ACHN (cell line): Measurements from ENCODE around the gene PRPF18.

Experiments used
- DNase-seq: peaks from one replicate; pipeline ENCODE4 v3.0.0-alpha.2; 2015
- in situ Hi-C: cut with HindIII; loops from 2 replicates; pipeline ENCODE4 v1.10.0; 2017; ENCODE audit warnings: low sequenced_read_pairs, low pct_ligation_motif_present, low pct_unique_long_range_greater_than_20kb

The PRPF18 gene

DNA sequence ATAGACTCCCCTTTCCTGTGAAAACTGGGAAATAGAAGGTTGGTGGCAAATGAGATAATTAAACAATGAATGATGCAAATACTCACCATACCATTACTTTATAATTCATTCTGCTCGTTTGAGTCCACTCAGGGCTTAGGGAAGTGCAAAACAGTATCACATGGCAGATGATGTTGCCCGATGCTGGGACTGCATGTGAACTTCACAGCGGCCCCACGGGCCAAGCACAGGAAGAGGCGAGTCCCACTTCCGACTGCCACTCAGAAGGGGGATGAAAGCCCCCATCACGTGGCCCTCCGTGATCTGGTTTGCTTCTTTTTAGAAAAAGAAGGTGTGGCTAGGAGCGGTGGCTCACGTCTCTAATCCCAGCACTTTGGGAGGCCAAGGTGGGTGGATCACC, 71.5 kb downstream of the PRPF18 start:
- in situ Hi-C loops = no loop called here
- no peak for DNase-seq

DNA sequence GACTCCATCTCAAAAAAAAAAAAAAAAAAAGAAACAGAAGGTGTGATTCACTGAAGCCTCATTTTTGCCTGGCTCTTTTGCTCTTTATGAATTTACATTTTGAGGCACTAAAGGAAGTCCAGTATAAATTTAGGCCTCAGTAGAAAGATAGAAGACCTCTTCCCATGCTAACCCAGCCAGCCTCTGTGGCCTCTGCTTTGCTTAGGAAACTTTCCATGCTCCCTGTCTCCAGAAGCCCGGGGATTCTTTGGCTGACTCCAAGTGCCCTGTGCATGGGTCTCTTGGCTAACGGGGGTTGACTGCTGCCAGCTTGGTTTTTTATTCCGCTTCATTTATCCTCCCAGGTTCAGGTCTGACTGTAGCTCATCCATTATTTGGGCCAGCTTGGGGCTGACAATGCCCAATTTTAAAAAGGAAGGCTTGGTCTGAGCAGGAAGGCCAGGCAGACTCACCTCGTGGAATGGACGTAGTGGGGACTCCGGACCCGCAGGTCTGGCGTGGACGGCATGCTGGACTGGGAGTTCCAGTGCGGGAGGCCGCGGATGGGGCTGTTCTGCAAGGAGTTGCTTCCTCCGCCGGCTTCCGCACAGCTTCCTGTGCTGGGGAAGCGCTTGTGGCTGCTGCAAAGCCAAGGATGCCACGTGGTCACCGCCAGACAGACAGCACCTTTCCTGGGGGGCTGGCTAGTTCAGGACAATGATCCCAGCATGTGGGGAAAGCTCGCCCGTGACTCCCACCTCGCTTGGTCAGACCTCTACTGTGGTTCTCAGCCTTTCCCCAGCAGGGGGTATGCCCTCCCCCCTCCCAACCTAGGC, 72.3 kb downstream of the PRPF18 start:
- DNase-seq = no peak
- in situ Hi-C loops = no loop called here

DNA sequence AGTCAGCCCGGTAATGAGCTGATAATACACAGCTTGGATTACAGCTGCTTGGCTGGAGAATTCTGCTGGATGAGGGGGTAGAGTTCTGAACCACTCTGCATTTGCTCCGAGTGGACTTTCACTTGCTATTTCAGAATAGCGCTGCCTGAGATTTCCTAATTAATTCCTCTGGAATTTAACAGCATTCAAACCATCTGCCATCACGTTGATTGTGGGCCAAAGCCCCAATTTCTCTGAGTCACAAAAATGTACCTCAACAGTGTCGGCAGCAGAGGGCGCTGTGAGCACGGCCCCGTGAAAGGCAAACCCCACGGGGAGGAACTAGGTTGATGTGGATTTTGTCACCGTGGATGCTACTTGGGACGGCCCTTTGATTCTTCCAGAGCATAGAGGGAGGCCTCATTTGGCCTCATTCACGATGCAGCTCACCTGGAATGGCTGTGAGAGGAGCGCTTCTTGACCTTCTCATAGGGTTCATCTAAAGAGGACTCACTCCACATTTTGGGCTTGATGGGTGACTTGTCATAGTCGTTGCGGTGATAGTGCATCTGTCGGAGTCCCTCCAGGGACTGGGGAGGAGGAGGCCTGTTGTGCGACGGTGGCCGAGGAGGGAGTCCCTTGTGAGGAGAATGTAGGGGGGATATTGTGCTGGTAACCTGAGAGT, 73.3 kb downstream of the PRPF18 start:
- peak; percentile 34 for DNase-seq

DNA sequence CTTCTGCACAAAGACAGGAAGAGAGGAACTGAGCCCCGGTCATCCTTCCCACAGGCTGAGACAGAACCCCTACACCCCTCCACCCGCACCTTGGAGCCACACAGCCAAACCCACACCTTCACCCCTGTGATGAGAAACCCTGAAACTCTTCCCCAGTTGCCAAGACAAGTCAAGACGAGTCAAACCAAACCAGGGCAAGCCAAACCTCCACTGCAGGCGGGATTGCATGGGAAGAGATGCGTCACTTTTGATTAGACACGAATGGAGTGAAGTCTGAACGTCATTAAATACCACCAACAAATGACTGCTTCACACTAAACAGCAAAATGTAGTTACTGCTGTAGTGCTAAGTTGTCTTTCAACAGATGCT, 73.8 kb downstream of the PRPF18 start:
- DNase-seq = no peak
- in situ Hi-C loops = no loop called here

More for the DNA sequence above, 73.3 kb downstream of the PRPF18 start:
- in situ Hi-C loops = no loop called here

DNA sequence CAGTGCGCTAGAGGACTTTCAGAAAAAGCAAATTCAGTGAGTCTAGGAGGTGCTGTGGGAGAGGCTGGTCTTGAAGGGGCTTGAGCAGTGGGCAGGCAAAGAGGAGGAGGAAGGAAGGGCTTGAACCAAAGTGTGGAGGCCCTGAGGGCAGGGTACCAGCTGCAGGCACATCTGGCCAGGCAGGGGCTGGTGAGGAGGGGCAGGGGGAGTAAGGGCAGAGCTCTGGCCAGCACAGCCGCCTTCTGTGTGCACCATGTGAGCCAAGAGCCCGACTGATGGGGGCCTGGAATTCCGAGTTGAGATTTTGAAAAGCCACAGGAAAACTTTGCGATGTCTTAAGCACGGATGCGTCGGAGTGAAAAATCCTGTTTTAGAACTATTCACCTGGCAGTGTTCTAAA, 74.5 kb downstream of the PRPF18 start:
- DNase-seq = no peak
- in situ Hi-C loops = no loop called here

DNA sequence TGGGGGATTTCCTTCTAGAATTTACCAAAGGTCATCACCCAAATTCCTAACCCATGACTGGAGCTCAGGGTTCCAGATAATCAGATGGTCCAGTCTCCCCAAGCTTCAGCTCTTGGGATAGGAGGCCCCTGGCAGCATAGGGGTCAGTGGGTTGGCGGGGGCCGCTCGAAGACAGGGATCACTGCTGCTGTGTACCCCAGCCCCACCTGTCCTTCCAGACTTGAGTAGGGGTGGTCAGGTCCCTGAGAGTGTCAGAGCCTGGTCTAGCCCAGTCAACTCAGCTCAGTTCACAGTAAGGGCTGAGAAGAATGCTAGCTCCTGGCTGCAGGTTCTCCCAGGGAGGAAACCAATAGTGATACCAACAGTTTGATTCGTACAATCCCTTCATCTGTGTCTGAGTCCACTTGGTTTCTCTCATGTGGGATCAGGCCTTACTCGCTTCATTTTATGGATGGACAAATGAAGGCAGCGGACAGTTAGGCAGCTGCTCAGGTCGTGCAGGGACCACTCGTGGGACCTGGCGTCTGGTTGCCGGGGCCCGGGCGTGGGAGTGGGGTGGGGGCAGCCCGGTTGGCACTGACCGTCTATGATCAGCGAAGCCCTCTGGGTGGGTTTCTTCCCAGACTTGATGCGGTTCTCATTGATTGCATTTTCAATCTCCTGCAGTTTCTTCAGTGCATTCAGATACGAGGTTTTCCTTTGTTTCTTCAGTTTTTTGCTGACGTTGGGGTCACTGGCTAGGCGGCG, 78.9 kb downstream of the PRPF18 start:
- in situ Hi-C loops = no loop called here
- no peak for DNase-seq

DNA sequence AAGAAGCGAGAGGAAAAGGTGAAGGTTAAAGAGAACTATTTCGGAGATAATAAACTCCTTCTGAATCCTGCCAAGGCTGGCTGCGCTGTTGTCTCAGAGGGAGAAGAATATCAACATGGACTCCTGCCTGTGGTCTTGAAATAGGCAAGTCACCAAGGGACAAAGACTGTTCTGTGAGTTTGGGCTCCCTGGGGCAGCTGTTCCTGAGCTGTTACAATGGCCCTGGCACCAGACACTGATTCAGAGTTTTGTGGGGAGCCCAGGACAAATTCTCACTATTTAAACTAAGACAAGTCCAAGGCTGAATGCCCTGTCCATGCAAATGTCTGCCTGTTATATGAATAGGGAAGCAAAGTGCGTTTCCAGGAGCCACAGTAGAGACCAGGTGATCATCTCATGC, 81.4 kb downstream of the PRPF18 start:
- in situ Hi-C loops = no loop called here
- no peak for DNase-seq

DNA sequence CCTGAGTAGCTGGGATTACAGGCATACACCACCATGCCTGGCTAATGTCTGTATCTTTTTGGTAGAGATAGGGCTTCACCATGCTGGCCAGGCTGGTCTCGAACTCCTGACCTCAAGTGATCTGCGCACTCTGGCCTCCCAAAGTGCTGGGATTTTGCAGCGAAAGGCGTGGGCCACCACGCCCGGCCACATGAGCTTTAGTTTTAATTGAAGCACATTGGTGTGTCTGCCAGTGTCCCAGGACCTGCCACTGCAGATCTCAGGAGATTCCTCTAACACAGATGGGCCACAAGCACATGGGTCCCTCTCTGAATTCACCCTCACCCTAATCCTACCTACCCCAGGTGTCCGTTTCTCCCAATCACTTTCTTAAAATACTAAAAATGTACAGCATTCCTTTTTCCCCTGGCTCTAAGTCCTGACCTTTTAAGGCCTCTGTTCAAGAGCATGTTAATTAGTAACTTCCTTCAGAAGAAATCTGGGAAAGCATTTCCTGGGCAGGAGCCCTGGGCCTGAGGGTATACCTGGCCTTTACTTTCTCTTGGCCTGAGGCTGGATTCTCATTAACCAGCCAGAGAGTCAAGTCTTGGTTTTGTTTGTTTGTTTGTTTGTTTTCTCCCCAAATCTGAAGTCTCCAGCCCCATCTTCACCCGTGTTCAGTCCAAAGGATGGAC, 82.6 kb downstream of the PRPF18 start:
- DNase-seq = peak; percentile 10
- in situ Hi-C loops = no loop called here

DNA sequence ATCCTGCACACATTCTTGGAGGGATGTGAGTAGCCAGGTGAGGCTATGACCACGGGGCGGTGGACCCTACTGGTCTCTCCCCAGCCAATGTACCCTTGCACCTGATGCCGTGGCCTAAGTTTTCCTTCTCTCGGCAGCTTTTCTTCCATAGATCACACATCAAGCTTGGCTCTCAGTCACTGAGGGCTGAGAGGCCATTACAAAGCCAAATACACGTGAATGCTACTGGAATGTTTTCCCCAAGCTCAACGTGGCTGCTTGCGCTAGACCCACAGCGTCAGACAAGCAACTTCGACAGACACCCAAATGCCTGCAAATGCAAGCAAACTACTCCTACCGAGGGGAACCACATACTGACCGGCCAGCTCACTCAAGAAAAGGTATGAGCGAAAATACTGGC, 83.1 kb downstream of the PRPF18 start:
- in situ Hi-C loops = no loop called here
- no peak for DNase-seq

DNA sequence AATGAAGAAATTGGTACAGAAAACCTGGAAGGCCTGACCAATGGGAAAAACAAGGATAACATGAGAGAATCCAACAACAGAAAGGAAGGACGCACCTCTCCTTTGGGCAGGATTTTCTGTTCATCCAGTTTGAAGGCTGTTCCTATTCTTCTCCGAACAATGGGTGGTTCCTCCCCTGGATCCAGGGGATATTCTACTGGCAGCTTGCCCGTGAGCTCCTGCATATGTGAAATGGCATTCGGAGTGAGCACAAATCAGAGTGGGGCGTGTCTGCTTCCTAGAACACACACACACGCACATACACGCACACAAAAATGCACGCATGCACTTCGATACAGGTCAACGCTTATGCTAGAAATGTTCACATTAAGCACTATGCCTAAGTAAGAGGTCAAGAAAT, 83.5 kb downstream of the PRPF18 start:
- DNase-seq = no peak
- in situ Hi-C loops = no loop called here

DNA sequence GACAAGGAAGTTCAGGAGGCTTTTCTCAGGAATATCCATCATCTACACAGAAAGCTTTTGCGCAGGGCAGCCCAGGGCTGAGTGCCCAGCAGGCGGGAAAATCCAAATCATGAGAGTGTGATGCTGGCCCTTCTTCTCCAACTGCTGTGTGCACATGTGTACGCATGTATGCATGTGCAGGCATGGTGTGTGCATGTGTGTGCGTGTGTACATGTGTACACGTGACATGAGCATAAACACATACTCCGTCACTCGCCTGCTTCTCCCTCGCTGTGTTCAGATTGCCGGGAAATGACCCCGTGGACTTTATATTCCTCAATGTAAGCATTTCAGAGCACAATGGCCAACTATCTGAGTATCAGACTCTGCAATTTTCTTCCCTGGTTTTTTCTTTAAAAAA, 85.1 kb downstream of the PRPF18 start:
- in situ Hi-C loops = no loop called here
- DNase-seq = no peak

DNA sequence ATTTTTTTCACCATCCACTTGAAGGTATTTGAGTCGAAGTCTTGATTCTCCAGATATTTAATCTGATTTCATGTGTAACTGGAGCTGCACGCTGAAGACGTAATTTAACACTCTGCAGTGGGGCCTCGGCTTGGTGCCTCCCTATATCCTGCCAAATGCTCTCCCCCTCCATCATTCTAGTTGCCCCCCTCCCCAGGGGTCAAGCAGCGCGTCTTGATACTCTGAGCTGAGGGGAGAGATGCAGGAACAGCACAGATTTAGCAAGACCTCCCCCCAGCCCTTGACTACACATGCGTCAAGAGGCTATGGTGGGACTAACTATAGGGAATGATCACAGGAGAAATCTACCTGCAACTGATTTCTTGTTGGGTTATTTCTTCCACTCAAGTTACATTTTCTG, 85.8 kb downstream of the PRPF18 start:
- in situ Hi-C loops = no loop called here
- no peak for DNase-seq

DNA sequence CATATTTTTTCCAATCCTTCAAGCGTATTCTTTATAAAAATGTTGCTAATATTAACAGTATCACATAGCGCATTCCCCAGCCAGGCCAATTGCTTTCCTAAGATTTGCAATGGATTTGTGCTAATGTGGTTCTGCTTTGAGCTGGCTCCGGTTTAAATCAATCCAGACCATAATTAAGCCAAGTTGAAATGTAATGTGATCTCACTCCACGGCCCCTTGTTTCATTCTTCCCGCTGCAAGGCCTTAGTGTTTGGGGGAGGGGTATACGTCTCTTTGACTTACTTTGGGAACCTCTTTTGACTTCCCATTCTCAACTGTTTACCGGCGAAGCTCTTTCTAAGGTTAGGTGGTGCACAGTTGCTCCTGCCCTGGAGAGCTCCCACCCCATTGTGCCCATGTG, 86.4 kb downstream of the PRPF18 start:
- DNase-seq = no peak
- in situ Hi-C loops = no loop called here

DNA sequence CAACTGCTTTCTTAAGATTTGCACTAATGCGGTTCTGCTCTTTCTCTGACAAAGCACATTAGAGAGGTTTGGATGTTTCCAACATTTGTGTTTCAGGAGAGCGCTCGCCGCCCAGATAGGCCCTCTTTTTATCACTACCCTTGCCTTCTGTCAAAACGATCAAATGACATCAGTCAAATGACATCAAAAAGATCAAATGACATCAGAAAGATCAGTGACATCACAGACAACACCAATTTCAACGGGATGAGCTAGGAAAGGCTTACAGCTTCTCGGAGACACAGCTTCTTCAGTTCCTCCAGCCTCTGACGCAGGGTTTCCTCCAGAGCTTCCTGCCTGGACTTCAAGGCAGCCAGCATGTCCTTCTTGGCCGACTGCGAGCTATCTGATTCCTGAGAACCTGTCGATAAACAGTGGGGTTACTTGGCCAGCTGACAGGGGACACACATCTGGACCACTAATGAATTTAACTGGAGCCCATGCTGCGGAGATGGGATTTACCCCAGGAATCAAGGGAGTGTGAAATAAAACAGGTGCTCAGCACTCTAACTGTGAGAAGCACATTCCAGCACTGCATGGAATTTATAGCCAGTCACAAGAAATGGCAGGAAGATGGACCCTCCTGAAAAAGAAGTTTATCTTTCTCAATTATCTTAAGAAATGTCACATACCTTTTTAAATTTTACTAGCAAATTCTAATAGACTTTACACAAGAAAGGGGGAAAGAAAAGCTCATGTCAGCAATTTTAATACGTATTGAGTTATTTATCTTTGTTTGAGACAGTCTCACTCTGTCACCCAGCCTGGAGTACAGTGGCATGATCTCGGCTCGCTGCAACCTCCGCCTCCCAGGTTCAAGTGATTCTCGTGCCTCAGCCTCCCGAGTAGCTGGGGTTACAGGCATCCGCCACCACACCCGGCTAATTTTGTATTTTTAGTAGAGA, 88.2 kb downstream of the PRPF18 start:
- in situ Hi-C loops = no loop called here
- DNase-seq = no peak

DNA sequence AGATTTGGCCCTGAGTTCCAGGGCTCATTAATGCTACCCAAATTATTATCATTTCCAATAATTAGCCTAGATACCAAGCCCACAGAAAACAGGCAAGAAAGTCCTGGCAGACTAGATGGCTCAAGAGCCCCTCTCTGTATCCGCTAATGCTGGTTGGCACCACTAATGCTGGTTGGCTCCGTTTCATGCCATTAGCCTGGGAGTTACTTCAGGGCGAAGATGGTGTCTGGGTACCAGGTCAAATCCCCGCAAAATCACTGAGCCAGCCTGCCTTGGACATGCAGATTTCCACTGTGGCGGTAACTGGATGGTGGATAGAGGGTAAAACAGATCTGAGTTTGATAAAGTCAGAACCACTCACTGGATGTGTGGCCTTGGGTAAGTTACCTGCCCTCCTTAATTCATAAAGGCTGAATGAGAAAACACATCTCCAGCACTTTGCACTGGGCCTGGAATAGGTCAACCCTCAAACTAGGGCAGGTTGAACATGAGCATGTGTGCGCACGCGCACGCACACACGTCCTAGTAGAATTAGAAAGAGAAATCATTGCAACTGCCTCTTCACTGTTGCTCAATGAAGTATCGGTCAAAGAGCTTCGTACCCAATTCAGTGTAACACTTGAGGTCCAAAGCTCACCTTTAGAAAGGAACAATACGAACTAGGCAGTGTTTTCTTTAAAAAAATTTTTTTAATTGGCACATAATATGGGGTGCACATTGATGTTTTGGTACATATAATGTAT, 91.5 kb downstream of the PRPF18 start:
- in situ Hi-C loops = no loop called here
- no peak for DNase-seq
